ENCODE measurements around the gene FAM89B.

FAM89B gene

DNA sequence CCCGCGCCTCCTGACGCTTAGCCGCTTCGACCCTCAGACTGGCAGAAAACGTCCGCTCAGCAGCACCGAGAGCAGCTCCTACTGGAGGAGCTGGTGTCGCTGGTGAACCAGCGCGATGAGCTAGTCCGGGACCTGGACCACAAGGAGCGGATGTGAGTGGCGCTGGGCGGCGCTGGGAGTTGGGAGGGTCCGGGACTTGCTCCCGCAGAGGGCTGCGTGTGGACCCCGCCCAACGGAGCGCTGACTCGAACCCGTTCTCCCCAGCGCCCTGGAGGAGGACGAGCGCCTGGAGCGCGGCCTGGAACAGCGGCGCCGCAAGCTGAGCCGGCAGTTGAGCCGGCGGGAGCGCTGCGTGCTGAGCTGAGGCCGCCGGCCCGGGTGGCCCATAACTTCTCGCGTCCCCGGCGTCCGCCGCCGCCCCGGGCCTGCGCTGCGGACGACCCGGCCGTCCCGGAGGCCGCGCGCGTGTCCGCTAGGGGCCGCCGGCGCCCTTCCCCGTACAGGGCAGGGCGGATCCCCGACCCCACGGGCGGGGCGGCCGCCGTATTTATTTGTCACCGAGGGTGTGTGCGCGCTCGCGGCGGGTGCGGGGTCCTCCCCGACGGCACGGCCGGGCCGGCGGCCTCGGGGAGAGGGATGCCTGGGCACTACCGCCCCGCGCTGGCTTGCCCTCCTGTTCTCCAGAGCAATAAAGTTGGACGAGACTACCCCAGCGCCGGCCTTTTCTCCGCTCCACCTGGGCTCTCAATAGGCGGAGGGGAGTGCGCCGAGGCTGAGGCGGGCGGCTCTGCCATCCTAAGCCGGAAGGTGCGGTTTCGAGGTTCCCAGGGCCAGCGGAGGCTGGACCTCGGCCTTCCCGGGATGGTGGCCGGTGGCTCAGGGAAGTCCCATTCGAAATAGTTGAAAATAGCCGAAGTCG is 19.9 kb downstream of the FAM89B start:
- Histone ChIP-seq H3K27ac (ENCODE audit: low read length) (no peak overlapping the region), H3K27me3 (ENCODE audit: control insufficient read depth, insufficient read depth, low read length) (peaks cover 6% of the 10 kb centered on the region; the same call in 1 of the 2 replicates), H3K9me3 (ENCODE audit: control insufficient read depth, insufficient read depth, low read length) (no peaks in the 10 kb centered on the region), H3K4me1 (ENCODE audit: control insufficient read depth, insufficient read depth, low read length) (peaks cover 7% of the 10 kb centered on the region), H3K36me3 (ENCODE audit: control insufficient read depth, insufficient read depth, low read length) (no peaks in the 10 kb centered on the region), H3K4me3 (ENCODE audit: low read length) (peak overlapping the region; percentile 41)
- WGBS (ENCODE audit: insufficient coverage, insufficient read length), result no CpG with 5 or more reads among the region's 106 CpGs
- DNase-seq (ENCODE audit: low read depth, low spot score), result no peak

DNA sequence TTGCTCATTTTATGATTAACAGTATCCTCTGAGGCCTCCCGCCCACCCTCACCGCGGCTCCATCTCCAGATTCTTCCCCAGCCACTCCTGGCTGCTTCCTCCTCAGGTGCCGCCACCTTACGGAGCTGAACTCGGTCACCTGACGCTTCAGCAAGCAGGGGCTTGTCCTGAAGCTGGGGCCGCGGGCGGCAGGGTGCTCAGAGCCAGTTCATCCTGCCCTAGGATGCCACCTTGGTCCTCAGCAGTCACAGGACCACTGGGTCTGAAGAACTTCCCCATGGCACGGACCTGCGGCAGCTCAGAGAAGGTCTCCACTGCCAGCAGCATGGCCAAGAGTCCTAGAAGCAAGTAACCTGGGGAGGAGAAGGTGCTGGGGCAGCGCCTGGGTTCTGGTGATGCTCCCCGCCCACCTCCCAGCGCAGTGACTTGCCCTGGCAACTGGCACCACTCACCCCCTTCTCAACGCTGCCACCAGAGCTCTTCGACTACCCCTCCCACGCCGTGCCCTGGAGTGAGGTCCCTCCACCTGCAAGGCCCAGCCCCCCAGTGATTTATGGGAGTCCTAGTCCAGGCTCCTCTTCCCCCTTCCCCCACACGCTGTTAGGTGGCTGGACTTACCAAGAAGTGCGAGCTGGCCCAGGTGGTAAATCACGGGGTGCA is 20.6 kb downstream of the FAM89B start:
- H3K27ac ChIP-seq (ENCODE audit: low read length), result no peak overlapping the region
- no CpG with 5 or more reads among the region's 22 CpGs for WGBS (ENCODE audit: insufficient coverage, insufficient read length)
- 0 out of 2 replicates have a peak, but pooled peaks cover 2% of the 10 kb centered on the region for H3K36me3 ChIP-seq (ENCODE audit: control insufficient read depth, insufficient read depth, low read length)
- DNase-seq (ENCODE audit: low read depth, low spot score), result no peak
- no peaks in the 10 kb centered on the region for H3K9me3 ChIP-seq (ENCODE audit: control insufficient read depth, insufficient read depth, low read length)
- H3K4me1 ChIP-seq (ENCODE audit: control insufficient read depth, insufficient read depth, low read length), result peaks cover 7% of the 10 kb centered on the region
- H3K27me3 ChIP-seq (ENCODE audit: control insufficient read depth, insufficient read depth, low read length), result peaks cover 6% of the 10 kb centered on the region; the same call in 1 of the 2 replicates
- peak overlapping the region; percentile 41; the same call in 1 of the 2 replicates for H3K4me3 ChIP-seq (ENCODE audit: low read length)

DNA sequence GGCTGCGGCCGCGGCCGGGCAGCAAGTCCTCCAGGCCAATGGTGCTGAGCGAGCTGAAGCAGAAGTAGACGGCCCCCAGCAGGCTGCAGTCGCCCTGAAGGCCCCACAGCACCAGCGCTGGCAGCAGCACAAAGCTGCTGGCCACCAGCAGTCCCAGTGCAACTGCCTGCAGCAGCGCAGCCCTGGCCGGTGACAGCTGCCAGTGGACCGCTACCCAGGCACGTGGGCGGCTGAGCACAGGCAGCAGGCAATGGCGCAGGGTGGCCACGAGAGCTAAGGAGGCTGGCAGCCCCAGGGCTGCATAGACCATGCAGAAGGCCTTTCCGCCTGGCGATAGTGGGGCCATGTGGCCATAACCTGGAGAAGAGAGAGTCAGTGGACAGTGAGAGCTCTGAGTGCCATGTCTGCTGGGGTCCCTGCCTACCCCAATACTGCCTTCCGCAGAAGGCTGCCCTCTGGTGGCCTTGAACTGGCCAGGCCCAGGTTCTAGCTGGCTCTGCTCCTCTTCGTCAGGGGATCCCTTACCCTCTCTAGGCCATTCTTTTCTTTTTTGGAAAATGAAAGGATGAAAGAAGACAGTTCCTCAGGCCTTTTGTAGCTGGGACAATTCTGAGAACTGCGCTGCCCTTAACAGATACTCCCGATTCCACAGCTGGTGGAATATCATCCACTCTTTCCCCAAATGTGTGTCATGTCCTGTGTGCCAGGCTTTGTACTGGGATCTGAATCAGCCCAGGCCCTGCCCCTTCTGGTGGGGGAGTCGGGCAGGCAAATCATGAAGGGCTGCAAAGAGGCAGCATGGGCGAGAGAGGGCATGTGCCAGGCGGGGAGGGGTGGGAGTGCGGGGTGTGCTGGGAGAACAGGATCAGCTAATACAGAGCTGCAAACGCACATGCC is 21.4 kb downstream of the FAM89B start:
- Histone ChIP-seq H3K36me3 (ENCODE audit: control insufficient read depth, insufficient read depth, low read length) (peaks cover 6% of the 10 kb centered on the region; the same call in 1 of the 2 replicates), H3K4me3 (ENCODE audit: low read length) (no peak overlapping the region), H3K27ac (ENCODE audit: low read length) (no peak overlapping the region), H3K4me1 (ENCODE audit: control insufficient read depth, insufficient read depth, low read length) (peaks cover 7% of the 10 kb centered on the region), H3K9me3 (ENCODE audit: control insufficient read depth, insufficient read depth, low read length) (no peaks in the 10 kb centered on the region), H3K27me3 (ENCODE audit: control insufficient read depth, insufficient read depth, low read length) (peaks cover 6% of the 10 kb centered on the region; the same call in 1 of the 2 replicates)
- no CpG with 5 or more reads among the region's 26 CpGs for WGBS (ENCODE audit: insufficient coverage, insufficient read length)
- no peak for DNase-seq (ENCODE audit: low read depth, low spot score)

DNA sequence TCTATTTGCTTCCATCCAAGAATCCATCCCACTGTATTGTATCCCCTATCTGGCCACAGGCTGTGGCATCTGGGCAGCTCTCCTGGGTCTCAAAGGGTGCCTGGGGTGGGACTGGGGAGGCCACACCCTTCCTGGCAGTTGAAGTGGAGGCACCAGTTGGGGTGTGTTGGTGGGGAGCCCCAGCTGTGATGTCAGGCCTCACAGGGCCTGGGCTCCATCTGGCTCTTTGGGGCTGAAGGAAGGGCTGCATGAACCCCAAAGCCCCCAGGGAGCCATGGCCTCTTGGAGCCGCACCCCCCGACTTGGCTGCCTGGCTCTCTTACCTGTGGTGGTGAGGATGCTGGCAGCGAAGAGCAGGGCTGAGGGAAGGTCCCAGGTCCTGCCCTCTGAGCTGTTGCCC is 22.8 kb downstream of the FAM89B start:
- Histone ChIP-seq H3K4me3 (ENCODE audit: low read length) (no peak overlapping the region), H3K36me3 (ENCODE audit: control insufficient read depth, insufficient read depth, low read length) (peaks cover 6% of the 10 kb centered on the region), H3K27ac (ENCODE audit: low read length) (no peak overlapping the region), H3K4me1 (ENCODE audit: control insufficient read depth, insufficient read depth, low read length) (peaks cover 7% of the 10 kb centered on the region), H3K27me3 (ENCODE audit: control insufficient read depth, insufficient read depth, low read length) (peaks cover 6% of the 10 kb centered on the region; the same call in 1 of the 2 replicates), H3K9me3 (ENCODE audit: control insufficient read depth, insufficient read depth, low read length) (no peaks in the 10 kb centered on the region)
- no CpG with 5 or more reads among the region's 3 CpGs for WGBS (ENCODE audit: insufficient coverage, insufficient read length)
- DNase-seq (ENCODE audit: low read depth, low spot score), result no peak

DNA sequence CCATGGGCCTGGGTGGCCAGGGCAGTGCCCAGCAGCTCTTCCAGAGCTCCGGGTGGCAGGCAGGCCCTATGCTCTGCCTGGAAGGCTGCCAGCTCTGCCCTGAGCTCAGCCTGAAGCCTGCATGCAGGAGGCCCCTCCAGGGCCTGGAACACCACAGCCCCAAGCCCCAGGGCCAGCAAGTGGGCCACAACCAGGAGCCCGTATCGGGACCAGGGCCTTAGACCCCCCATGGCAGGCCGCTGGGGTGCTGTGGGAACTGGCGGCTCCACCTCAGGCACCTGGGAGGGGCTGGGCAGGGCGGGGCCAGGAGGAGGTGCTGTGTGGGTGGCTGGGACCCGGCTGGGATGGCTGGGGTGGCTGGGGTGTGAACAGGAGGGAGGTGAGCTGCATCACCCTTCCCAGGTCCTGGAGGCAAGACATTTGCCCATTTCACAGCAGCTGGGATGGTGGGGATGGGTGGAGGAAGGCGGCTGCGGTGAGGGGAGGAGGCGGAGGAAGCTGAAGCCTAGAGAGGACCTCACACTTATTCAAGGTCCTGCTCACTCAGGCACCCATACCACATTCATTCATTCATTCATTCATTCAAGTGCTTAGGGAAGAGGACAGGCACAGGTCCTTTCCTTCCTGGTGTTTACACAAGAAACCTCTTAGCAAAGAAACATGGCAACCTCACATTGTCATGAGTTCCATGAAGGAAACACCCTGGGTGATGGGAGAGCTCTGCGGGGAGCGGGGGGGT is 23.4 kb downstream of the FAM89B start, which contains the start of gene KCNK7:
Gene KCNK7, minus strand, starts transcription at position 258 of the 739 bp plus-strand sequence. Its CDS starts 28 bp downstream, at position 230.
- Histone ChIP-seq H3K9me3 (ENCODE audit: control insufficient read depth, insufficient read depth, low read length) (no peaks in the 10 kb centered on the region), H3K27ac (ENCODE audit: low read length) (no peak within 1 kb of the TSS), H3K27me3 (ENCODE audit: control insufficient read depth, insufficient read depth, low read length) (peaks cover 7% of the 10 kb centered on the region; the same call in 1 of the 2 replicates), H3K36me3 (ENCODE audit: control insufficient read depth, insufficient read depth, low read length) (peaks cover 6% of the 10 kb centered on the region), H3K4me3 (ENCODE audit: low read length) (no peak within 1 kb of the TSS), H3K4me1 (ENCODE audit: control insufficient read depth, insufficient read depth, low read length) (peaks cover 7% of the 10 kb centered on the region)
- no CpG with 5 or more reads among the region's 12 CpGs for WGBS (ENCODE audit: insufficient coverage, insufficient read length)
- no peak for DNase-seq (ENCODE audit: low read depth, low spot score)

DNA sequence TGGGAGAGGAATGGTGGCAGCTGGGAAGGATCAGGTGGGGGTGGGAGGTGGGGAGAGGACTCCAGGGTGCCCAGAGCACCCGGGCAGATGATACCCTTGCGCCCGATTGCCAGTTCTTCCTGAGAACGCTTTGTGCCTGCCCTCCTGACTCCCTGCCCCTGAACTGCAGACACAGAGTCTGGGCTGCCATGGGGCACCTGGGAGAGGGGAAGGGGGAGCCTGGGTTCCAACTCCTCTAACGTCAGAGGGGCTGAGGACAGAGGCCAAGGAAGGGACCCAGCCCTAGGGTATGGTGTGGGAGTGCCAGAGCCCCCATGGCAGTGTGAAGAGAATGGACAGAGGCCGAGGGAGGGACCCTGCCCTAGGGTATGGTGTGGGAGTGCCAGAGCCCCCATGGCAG is 24.2 kb downstream of the FAM89B start:
- WGBS (ENCODE audit: insufficient coverage, insufficient read length), result no CpG with 5 or more reads among the region's 6 CpGs
- H3K36me3 ChIP-seq (ENCODE audit: control insufficient read depth, insufficient read depth, low read length), result peaks cover 6% of the 10 kb centered on the region

DNA sequence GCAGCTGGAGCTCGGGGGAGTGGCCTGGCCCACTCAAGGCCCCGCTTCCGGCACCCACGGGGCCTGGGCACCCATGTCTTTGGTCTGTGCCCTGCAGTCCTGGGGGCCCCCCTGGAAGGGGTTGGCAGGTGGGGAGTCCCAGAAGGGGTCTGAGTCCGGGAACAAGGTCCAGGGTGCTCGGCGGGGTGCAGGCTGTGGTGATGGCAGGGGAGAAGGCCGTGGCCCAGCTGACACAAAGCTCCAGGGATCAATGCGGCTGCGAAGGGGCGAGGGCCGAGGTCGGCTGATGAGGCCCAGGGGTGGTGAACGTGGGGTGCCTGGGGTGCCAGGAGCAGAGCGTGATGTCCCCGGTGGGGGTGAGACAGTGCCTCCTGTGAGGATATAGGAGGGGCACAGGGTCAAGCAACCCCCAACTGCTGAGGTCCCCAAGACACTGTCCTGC is 25.9 kb downstream of the FAM89B start:
- no peak overlapping the region for H3K4me3 ChIP-seq (ENCODE audit: low read length)
- no peak for DNase-seq (ENCODE audit: low read depth, low spot score)
- H3K9me3 ChIP-seq (ENCODE audit: control insufficient read depth, insufficient read depth, low read length), result no peaks in the 10 kb centered on the region
- H3K27me3 ChIP-seq (ENCODE audit: control insufficient read depth, insufficient read depth, low read length), result peaks cover 1% of the 10 kb centered on the region; the same call in 1 of the 2 replicates
- 0 out of 2 replicates have a peak, but pooled peaks cover 1% of the 10 kb centered on the region for H3K4me1 ChIP-seq (ENCODE audit: control insufficient read depth, insufficient read depth, low read length)
- no CpG with 5 or more reads among the region's 16 CpGs for WGBS (ENCODE audit: insufficient coverage, insufficient read length)
- peaks cover 6% of the 10 kb centered on the region for H3K36me3 ChIP-seq (ENCODE audit: control insufficient read depth, insufficient read depth, low read length)
- H3K27ac ChIP-seq (ENCODE audit: low read length), result no peak overlapping the region

More for the DNA sequence above, 24.2 kb downstream of the FAM89B start:
- DNase-seq (ENCODE audit: low read depth, low spot score), result no peak
- Histone ChIP-seq H3K27ac (ENCODE audit: low read length) (no peak overlapping the region), H3K9me3 (ENCODE audit: control insufficient read depth, insufficient read depth, low read length) (no peaks in the 10 kb centered on the region), H3K27me3 (ENCODE audit: control insufficient read depth, insufficient read depth, low read length) (peaks cover 7% of the 10 kb centered on the region; the same call in 1 of the 2 replicates), H3K4me3 (ENCODE audit: low read length) (no peak overlapping the region), H3K4me1 (ENCODE audit: control insufficient read depth, insufficient read depth, low read length) (peaks cover 8% of the 10 kb centered on the region)

DNA sequence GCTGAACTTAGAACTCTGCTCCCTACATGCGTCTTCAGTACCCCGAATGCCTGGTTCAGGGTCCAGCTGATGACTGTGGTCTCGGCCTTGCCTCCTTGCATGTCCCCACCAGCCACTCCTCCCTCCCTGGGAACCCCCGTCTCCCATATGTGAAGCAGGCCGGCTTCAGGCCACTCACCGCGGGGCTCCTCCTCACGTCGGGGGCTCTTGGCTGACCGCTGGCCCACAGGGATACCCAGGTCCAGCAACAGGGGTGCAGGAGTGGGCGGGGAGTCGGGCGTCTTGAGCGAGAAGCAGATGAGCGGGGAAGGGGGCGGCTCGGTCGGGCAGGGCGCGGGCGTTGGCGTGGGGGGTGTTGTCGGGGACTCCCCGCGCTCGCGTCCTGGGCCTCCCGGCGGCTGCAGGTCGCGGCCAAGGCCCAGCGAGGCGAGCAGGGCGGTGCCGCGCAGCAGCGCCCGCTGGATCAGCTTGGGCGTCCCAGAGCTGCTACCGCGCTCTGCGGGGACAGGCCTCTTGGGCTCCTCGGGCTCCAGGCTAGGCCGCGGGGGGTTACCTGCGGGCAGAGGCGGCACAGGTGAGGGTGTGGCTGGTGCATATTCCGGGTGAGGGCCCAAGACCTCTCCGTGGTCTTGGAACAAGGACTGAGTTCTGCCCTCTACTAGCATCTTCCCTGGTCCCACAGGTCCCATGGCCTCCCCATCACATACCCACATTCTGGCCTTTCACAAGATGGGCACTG is 27.0 kb downstream of the FAM89B start:
- no peak overlapping the region for H3K27ac ChIP-seq (ENCODE audit: low read length)
- H3K4me1 ChIP-seq (ENCODE audit: control insufficient read depth, insufficient read depth, low read length), result 0 out of 2 replicates have a peak, but pooled peaks cover 1% of the 10 kb centered on the region
- DNase-seq (ENCODE audit: low read depth, low spot score), result no peak
- H3K36me3 ChIP-seq (ENCODE audit: control insufficient read depth, insufficient read depth, low read length), result peaks cover 6% of the 10 kb centered on the region
- WGBS (ENCODE audit: insufficient coverage, insufficient read length), result no CpG with 5 or more reads among the region's 49 CpGs
- no peak overlapping the region for H3K4me3 ChIP-seq (ENCODE audit: low read length)
- H3K9me3 ChIP-seq (ENCODE audit: control insufficient read depth, insufficient read depth, low read length), result no peaks in the 10 kb centered on the region
- H3K27me3 ChIP-seq (ENCODE audit: control insufficient read depth, insufficient read depth, low read length), result peaks cover 1% of the 10 kb centered on the region; the same call in 1 of the 2 replicates

DNA sequence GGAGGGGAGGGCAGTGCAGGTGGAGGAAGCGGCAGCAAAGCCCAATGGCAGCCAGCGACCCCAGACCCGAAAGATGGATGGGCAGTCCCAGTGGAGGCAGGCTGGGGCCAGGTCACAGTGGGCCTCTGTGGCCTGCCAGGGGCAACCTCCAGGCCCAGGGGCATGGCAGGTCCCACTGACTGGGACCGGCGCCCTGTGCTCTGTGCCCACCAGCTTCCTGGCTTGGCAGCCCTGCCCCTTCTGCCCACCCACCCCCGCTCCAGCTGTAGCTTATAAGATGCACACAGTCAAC is 27.6 kb downstream of the FAM89B start:
- H3K27ac ChIP-seq (ENCODE audit: low read length), result no peak overlapping the region
- DNase-seq (ENCODE audit: low read depth, low spot score), result no peak
- no peak overlapping the region for H3K4me3 ChIP-seq (ENCODE audit: low read length)
- peaks cover 9% of the 10 kb centered on the region for H3K36me3 ChIP-seq (ENCODE audit: control insufficient read depth, insufficient read depth, low read length)
- WGBS (ENCODE audit: insufficient coverage, insufficient read length), result no CpG with 5 or more reads among the region's 6 CpGs
- H3K4me1 ChIP-seq (ENCODE audit: control insufficient read depth, insufficient read depth, low read length), result 0 out of 2 replicates have a peak, but pooled peaks cover 1% of the 10 kb centered on the region
- H3K27me3 ChIP-seq (ENCODE audit: control insufficient read depth, insufficient read depth, low read length), result peaks cover 1% of the 10 kb centered on the region; the same call in 1 of the 2 replicates
- H3K9me3 ChIP-seq (ENCODE audit: control insufficient read depth, insufficient read depth, low read length), result no peaks in the 10 kb centered on the region
